GM18870 (cell line): ENCODE results near the gene MAGI1.

ENCODE experiments used
- ATAC-seq: cut with Tn5 transposase; IDR thresholded peaks from one replicate; pipeline ENCODE4 v1.9.1; 2021; ENCODE audit warnings: moderate library complexity; ENCODE audit not compliant: unreplicated experiment

MAGI1 gene

GRCh38 chr3:65408531-65409175 is 630.1 kb downstream of the MAGI1 start:
- ATAC-seq = no peak

- no peak for ATAC-seq
Measured at GRCh38 chr3:65406470-65406869, 632.2 kb downstream of the MAGI1 start.

- ATAC-seq = no peak
Measured at GRCh38 chr3:65402597-65402996, 636.1 kb downstream of the MAGI1 start.

GRCh38 chr3:65401359-65402305 is 637.1 kb downstream of the MAGI1 start:
- no peak for ATAC-seq

- ATAC-seq = no peak
Measured at GRCh38 chr3:65400899-65401298, 637.8 kb downstream of the MAGI1 start.

- ATAC-seq = no peak
Measured at GRCh38 chr3:65398953-65399352, 639.8 kb downstream of the MAGI1 start.

GRCh38 chr3:65396078-65396477 is 642.6 kb downstream of the MAGI1 start:
- no peak for ATAC-seq

GRCh38 chr3:65391068-65391467 is 647.6 kb downstream of the MAGI1 start:
- no peak for ATAC-seq

- ATAC-seq = no peak
Measured at GRCh38 chr3:65385805-65386204, 652.9 kb downstream of the MAGI1 start.

GRCh38 chr3:65381496-65382010 is 657.2 kb downstream of the MAGI1 start:
- no peak for ATAC-seq

- no peak for ATAC-seq
Measured at GRCh38 chr3:65379223-65379622, 659.5 kb downstream of the MAGI1 start.

- no peak for ATAC-seq
Measured at GRCh38 chr3:65377637-65378036, 661.1 kb downstream of the MAGI1 start.

- no peak for ATAC-seq
Measured at GRCh38 chr3:65376426-65376825, 662.3 kb downstream of the MAGI1 start.

GRCh38 chr3:65371053-65371452 is 667.7 kb downstream of the MAGI1 start:
- ATAC-seq = no peak

GRCh38 chr3:65368866-65369265 is 669.9 kb downstream of the MAGI1 start:
- no peak for ATAC-seq

- no peak for ATAC-seq
Measured at GRCh38 chr3:65362688-65363087, 676.0 kb downstream of the MAGI1 start.

- no peak for ATAC-seq
Measured at GRCh38 chr3:65361448-65361847, 677.3 kb downstream of the MAGI1 start.

GRCh38 chr3:65356331-65357248 is 682.1 kb downstream of the MAGI1 start:
- no peak for ATAC-seq

GRCh38 chr3:65354880-65355279 is 683.8 kb downstream of the MAGI1 start:
- no peak for ATAC-seq

- ATAC-seq = no peak
Measured at GRCh38 chr3:65352951-65353350, 685.8 kb downstream of the MAGI1 start.

GRCh38 chr3:65351753-65352152 is 687.0 kb downstream of the MAGI1 start:
- no peak for ATAC-seq
